OCI-M1 (cell line): ENCODE results near the gene TWIST2.

Experiments used
- DNase-seq: peaks from one replicate; lab custom pipeline; 2025; lab: John Stamatoyannopoulos, UW

Gene TWIST2

GRCh38 chr2:238920053-238920452 is 72.2 kb downstream of the TWIST2 start:
- no peak for DNase-seq

DNA sequence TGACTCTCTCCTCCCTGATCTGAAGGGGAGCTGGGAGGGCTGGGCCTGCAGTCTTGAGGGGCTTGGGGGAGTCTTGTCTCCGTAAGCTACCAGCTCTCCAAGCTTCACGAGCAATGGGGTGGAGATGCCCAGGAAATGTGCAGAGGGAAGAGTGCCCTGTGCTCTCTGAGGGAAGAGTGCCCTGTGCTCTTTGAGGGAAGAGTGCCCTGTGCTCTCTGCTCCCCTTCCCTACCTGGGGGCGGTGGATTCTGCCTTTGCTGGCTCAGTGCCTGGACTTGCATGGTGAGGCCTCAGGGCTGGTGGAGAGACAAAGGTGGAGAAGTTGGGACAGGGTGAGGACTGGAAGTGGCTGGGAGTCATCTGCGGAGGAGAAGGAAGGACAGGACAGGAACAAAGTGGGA is 72.7 kb downstream of the TWIST2 start:
- no peak for DNase-seq

DNA sequence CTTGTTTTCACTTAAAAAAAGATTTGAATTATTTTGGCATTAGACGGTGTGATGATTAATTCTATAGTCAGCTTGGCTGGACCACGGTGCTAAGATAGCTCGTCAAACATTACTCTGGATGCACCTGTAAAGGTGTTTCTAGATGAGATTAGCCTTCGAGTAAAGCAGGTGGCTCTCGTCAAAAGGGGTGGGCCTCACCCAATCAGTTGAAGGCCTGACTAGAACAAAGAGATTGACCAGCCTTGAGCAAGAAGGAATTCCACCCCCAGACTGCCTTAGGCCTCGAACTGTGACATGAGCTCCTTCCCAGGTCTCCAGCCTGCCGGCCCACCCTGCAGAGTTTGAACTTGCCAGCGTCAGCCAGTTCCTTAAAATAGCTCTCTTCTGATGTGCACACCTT is 73.4 kb downstream of the TWIST2 start:
- no peak for DNase-seq

DNA sequence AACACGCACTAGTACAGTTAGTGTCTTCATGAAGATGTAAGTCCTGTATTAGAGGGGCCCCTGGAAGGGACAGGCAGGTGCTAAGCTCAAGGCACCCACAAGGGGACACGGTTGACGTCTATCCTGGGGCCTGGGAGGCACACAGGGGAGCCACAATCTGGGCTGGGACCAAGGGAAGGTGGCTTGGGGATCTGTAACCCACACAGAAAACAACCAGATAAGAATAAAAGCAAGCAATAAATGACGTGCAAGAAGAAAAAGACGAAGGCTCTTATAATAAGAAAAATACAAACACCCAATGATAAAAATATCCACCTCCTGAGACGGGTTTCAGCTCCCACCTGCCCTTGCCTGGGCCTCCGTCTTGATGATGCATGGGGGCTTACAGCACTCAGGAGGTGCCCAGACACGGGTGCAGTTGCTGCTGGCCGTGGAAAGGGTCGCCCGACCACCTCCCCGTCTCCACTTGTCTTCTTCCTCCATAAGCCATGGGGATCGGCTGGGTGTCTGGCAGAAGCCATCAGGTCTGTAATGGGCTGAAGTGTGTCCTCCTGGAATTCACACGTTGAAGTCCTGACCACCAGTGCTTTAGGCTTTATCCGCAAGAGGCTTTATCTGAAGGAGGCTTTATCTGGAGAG is 73.9 kb downstream of the TWIST2 start:
- DNase-seq, result no peak

DNA sequence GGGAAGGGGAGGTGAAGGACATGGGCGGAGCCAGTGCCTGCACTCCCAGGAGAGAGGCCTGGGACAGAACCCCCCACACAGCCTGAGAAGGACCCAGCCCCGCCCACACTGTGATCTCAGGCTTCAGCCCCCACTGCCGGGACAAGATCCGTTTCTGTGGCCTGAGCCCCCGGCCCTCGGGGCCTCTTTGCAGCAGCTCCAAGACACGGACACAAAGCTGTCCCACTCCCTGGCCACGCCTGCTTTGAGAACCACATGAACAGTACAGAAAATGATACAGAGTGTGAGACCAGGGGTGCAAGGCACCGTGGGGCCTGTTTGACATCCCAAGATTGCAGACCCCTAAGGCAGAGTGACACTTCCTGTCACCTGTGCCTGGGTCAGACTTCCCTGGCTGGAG is 74.5 kb downstream of the TWIST2 start:
- DNase-seq, result no peak

GRCh38 chr2:238924032-238924431 is 76.1 kb downstream of the TWIST2 start:
- DNase-seq, result no peak

DNA sequence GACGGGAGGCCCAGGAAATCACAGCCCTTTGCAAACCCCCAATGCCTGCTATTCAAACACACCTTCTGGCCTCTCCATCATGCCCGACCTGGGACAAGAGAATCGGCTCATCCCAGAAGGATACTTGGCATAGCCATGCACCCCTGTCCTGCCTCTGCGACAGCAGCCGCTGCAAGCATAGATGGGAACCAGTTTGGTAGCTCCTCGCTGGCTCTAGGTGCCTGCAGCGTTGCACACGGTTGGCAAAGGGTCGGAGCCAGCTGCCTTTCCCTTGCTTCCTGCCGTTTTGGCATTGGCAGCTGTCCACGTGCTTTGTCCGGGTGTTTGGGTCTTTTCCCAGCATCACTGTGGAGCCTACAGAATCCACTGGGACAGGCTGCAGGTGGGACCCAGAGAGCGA is 76.9 kb downstream of the TWIST2 start:
- DNase-seq, result no peak

- DNase-seq, result no peak
These were observed 77.4 kb downstream of the TWIST2 start for GRCh38 chr2:238925281-238925680.

DNA sequence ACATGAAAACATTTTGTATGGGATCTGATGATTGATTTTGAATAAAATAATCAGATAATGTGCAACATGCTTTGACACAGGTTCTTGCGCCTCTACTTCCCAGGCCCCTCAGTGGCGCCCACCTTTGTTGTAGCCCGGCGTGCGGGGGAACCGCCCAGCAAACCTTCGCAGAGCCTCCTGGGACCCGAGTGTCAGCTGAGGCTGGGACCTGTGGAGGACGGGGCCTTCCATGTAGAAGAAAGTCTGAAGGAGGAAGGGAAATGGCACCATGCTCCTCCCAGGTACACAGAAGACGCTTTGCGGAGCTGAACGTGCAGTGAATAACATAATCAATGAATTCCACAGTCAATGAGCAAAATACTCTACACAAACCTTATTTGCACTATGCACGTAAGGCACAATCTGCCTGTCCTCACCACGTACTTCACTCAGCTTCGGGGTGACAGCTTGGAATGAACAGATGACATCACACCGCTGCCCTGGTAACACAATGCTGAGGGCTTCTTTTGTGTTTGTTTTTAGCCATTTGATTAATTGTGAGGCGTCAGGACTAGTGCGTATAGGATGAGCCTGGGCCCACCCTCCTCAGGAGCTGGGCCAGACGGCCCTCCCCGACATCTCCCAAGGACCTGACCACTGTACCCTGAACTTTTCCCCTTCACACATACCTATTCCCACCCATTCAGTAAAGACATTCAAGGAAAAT is 78.1 kb downstream of the TWIST2 start:
- DNase-seq, result no peak

DNA sequence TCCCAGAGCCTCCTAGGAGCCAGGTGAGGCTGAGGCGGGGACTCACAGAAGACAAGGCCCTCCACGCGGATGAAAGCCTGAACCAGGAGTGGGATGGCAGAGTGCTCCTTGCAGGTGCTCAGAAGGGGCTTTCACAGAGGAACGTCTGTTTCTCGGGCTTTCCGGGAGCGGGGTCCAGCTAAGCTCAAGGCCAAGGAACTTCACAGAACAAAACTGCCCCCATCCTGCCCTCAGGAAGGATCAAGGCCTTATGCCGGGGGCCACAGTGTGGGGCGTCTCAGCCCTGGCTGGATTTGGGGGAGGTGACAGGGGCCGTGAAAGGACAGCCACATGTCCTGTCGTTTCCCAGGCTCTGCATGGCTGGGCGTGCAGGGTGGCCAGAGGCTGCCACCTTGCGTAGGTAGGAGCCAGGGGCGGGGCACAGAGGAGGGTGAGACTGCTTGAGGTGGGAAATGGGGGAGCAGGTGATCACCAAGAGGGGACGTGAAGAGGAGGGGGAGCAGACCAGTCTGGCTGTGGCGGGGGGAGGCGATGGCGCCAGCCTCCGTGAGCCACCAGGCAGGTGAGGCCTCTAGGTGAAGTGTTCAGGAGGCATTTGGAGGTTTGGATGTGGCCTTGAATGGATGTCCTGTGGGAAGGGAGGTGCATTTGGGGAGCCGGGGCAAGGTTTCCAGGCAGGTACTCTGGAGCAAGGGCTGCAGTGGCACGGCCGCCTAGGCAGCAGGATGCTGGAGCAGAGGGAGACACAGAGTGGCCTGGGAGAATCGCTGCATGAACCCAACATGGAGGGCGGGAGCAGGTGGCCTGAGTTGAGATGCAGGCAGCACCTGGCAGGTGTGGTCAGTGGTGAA is 79.1 kb downstream of the TWIST2 start:
- DNase-seq, result no peak

GRCh38 chr2:238927746-238928519 is 80.0 kb downstream of the TWIST2 start:
- DNase-seq, result no peak

- no peak for DNase-seq
These were observed 80.8 kb downstream of the TWIST2 start for GRCh38 chr2:238928520-238929241.

GRCh38 chr2:238929242-238930081 is 81.6 kb downstream of the TWIST2 start:
- DNase-seq, result no peak

DNA sequence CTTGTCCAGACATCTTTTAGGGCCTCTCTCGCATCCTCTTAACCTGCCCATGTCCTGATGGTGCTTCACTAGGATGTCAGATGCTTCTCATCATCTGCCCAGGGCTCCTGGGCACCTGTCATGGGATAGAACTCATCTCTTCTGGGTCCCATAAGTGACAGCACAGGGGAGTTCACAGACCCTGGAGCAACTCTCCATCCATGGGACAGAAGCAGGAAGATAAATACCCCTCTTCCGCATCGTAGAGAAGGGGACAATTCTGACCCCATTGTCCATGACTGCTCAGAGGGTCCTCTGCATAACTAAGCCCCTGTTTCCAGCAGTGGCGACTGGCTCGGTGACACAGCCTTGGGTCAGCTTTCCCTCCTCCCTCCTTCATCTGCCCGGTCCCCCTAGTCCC is 82.3 kb downstream of the TWIST2 start:
- no peak for DNase-seq

DNA sequence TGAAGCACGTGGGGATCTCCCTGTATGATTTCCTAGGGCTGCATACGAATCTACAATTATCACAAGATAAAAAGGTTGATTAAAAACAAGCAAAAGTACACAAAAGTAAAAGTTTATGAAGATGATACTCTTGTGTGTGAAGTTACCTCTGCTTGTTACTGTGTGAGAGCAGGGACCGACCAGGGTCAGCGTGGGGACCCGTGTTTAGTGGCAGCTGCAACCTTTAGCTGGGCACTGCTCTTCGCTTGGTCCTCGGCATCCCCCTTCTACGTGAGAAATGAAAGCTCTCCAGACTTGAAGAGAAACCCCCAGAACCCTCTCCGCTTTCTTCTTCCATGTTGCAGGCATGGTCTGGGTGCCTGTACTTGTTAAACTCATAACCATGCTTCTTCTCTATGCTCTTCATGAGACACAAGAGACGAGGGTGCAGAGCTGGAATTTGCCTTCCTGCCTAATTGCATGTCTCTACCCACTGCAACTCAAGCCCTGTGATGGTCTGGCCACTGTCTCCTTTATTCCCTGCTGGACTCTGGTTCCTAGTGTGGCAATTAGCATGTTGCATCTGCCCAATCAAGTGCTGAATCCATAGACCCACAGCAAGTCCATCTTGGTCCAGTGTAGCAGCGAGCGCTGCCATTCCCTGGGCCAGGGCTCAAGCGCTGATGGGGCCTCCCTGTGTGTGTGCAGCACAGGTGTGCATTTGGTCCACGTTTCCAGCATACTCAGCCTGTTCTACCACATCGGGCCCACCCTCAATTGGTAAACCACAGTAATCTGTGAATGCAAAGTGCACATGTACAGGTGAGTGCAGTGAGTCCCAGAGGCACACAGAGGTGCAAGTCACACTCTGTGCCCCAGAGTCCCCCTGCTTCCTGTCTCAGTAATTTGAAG is 88.5 kb downstream of the TWIST2 start:
- no peak for DNase-seq

- DNase-seq, result no peak
These were observed 90.1 kb downstream of the TWIST2 start for GRCh38 chr2:238938003-238938400.

DNA sequence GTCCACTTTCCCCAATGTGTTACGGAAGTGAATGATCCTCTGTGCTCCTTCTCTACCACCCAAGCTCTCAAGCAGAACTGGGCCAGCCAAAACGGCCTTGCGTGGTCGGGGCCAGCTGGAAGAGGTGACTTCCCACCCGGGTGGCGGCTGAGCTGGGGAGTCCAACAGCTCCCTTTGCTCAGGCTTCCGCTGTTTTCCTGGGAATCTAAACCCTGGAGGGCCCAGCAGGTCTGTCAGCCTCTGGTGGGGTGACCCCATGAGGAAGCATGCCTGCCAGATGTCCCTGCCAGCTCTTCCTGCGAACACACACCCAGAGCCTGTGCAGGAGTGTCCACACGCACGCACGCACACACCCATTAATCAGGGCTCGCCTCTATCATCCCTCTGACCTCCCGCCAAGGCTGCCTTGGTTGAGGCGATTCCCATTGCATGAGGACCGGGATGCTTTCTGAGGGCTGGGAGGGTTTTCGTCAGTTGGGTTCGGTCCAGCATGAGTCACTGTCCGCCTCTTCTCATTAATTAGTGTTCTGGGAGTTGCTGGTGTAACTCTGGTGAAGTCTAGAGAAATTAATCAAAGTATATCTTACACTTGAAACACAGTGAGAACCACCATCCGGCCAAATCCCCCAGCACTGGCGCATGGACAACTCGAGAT is 90.6 kb downstream of the TWIST2 start:
- DNase-seq, result no peak

GRCh38 chr2:238939074-238939473 is 91.2 kb downstream of the TWIST2 start:
- DNase-seq, result no peak
